B cell (primary cell): Measurements from ENCODE around the gene NOXA1.

Experiments
- CTCF ChIP-seq: fragments of 200-600 bp; IDR thresholded peaks from one replicate; pipeline ENCODE4 v1.8.0; 2022; ENCODE audit warnings: antibody characterized with exemption, mild to moderate bottlenecking
- EZH2 ChIP-seq: IDR thresholded peaks from 2 replicates; pipeline ENCODE4 v1.6.1; 2012; ENCODE audit warnings: borderline replicate concordance, low read depth, mild to moderate bottlenecking, moderate library complexity, low read length; ENCODE audit not compliant: insufficient read depth, poor library complexity, severe bottlenecking

GRCh38 chr9:137441289-137441934 lies 18.2 kb downstream of the NOXA1 start, which contains the start of gene ENTPD8:
- no peak for TF ChIP-seq CTCF
- no peak for TF ChIP-seq EZH2
